Activated naive CD4-positive, alpha-beta T cell (primary cell): ENCODE data around the gene SLC34A2.
"Not testable (repeated sequence)": the region's sequence is repeated elsewhere in the genome, so short reads cannot be mapped to it uniquely, and the experiment has no call there.

ENCODE experiments used
- DNase-seq, 4 experiments: peaks; one replicate each; lab custom pipeline; 2025; lab: John Stamatoyannopoulos, UW

Gene SLC34A2

GRCh38 chr4:25654971-25655963 lies at the start of gene SLC34A2:
TSS of gene SLC34A2 (plus strand) at chr4:25655851. CDS start at chr4:25662501, 6,650 bp downstream.
- no peak for DNase-seq

GRCh38 chr4:25608644-25609043 lies 47.0 kb upstream of the SLC34A2 start:
- no peak for DNase-seq

GRCh38 chr4:25609976-25610375 lies 45.7 kb upstream of the SLC34A2 start:
- DNase-seq: no peak

- DNase-seq: not testable (repeated sequence)
Observed at GRCh38 chr4:25613613-25614012, 42.0 kb upstream of the SLC34A2 start.

GRCh38 chr4:25614807-25615206 lies 40.8 kb upstream of the SLC34A2 start:
- DNase-seq: no peak

GRCh38 chr4:25621027-25621930 lies 34.4 kb upstream of the SLC34A2 start:
- no peak for DNase-seq

GRCh38 chr4:25624616-25625015 lies 31.0 kb upstream of the SLC34A2 start:
- DNase-seq: no peak

- DNase-seq: no peak
Observed at GRCh38 chr4:25628451-25628850, 27.2 kb upstream of the SLC34A2 start.

- no peak for DNase-seq
Observed at GRCh38 chr4:25632135-25632534, 23.5 kb upstream of the SLC34A2 start.

GRCh38 chr4:25633541-25633940 lies 22.1 kb upstream of the SLC34A2 start:
- no peak for DNase-seq

GRCh38 chr4:25635501-25635900 lies 20.1 kb upstream of the SLC34A2 start:
- no peak for DNase-seq

- DNase-seq: no peak
Observed at GRCh38 chr4:25637581-25638220, 17.9 kb upstream of the SLC34A2 start.

- DNase-seq: no peak
Observed at GRCh38 chr4:25638221-25638601, 17.4 kb upstream of the SLC34A2 start.

GRCh38 chr4:25638806-25639205 lies 16.8 kb upstream of the SLC34A2 start:
- DNase-seq: no peak

- no peak for DNase-seq
Observed at GRCh38 chr4:25650311-25650710, 5.3 kb upstream of the SLC34A2 start.

GRCh38 chr4:25651682-25652081 lies 4.0 kb upstream of the SLC34A2 start:
- DNase-seq: no peak

GRCh38 chr4:25654031-25654970 lies 1.4 kb upstream of the SLC34A2 start:
- DNase-seq: no peak

GRCh38 chr4:25656031-25656430 lies 380 bp downstream of the SLC34A2 start:
- DNase-seq: no peak

- no peak for DNase-seq
Observed at GRCh38 chr4:25658357-25658771, 2.7 kb downstream of the SLC34A2 start.

- no peak for DNase-seq
Observed at GRCh38 chr4:25658777-25659176, 3.1 kb downstream of the SLC34A2 start.

GRCh38 chr4:25661441-25661840 lies 5.8 kb downstream of the SLC34A2 start:
- DNase-seq: not testable (repeated sequence)
